Muscle of arm (tissue), 14 donors: ENCODE measurements around the gene CBY1. TPM values are rescaled to one million over a fixed set of nuclear protein-coding genes. Genes with fewer than 3 reads are reported as not detected.
"Not testable (repeated sequence)": the region's sequence is repeated elsewhere in the genome, so short reads cannot be mapped to it uniquely, and the experiment has no call there.

Experiments
- DNase-seq: peaks from one replicate; pipeline ENCODE4 v3.0.0-alpha.2; 2013
- long read RNA-seq, 11 donors: transcript quantifications; one replicate each; lab custom pipeline, GENCODE V29; 2026
- polyA plus RNA-seq, 12 donors: library from polyadenylated mRNA; unstranded; fragments of 120-200 nt; gene quantifications; one replicate each; pipeline ENCODE4 v1.2.1, GENCODE V29; 2013; ENCODE audit not compliant: insufficient read length in 12 of 12

CBY1 gene
- 10 to 100 TPM in 11 of 12 donors, not detected in 1; 28.3 to 41.5 (median 33.2) TPM for polyA plus RNA-seq
- long read RNA-seq, donor 1, transcript CBY1-201 (5 exons, 1,133 nt): major isoform, 15 of 17 reads
- long read RNA-seq, donor 1, partial matches to known transcripts: 0 of 17 reads
- long read RNA-seq, donor 1, other reads (novel, unspliced or antisense): 0 of 17 reads
- long read RNA-seq, donor 2, transcript CBY1-201 (5 exons, 1,133 nt): major isoform, 15 of 20 reads
- long read RNA-seq, donor 2, partial matches to known transcripts: 0 of 20 reads
- long read RNA-seq, donor 2, other reads (novel, unspliced or antisense): 0 of 20 reads
- long read RNA-seq, donor 3, transcript CBY1-201 (5 exons, 1,133 nt): major isoform, 12 of 12 reads
- long read RNA-seq, donor 3, partial matches to known transcripts: 0 of 12 reads
- long read RNA-seq, donor 3, other reads (novel, unspliced or antisense): 0 of 12 reads
- long read RNA-seq, donor 4, transcript CBY1-201 (5 exons, 1,133 nt): major isoform, 5 of 12 reads
- long read RNA-seq, donor 4, partial matches to known transcripts: 6 of 12 reads
- long read RNA-seq, donor 4, other reads (novel, unspliced or antisense): 0 of 12 reads
- long read RNA-seq, donor 5, transcript CBY1-201 (5 exons, 1,133 nt): major isoform, 22 of 25 reads
- long read RNA-seq, donor 5, partial matches to known transcripts: 0 of 25 reads
- long read RNA-seq, donor 5, other reads (novel, unspliced or antisense): 0 of 25 reads
- long read RNA-seq, donor 6, transcript CBY1-201 (5 exons, 1,133 nt): major isoform, 10 of 11 reads
- long read RNA-seq, donor 6, partial matches to known transcripts: 0 of 11 reads
- long read RNA-seq, donor 6, other reads (novel, unspliced or antisense): 0 of 11 reads
- long read RNA-seq, donor 7, transcript CBY1-201 (5 exons, 1,133 nt): major isoform, 5 of 19 reads
- long read RNA-seq, donor 7, partial matches to known transcripts: 13 of 19 reads
- long read RNA-seq, donor 7, other reads (novel, unspliced or antisense): 0 of 19 reads
- long read RNA-seq, donor 8, transcript CBY1-201 (5 exons, 1,133 nt): major isoform, 15 of 30 reads
- long read RNA-seq, donor 8, partial matches to known transcripts: 13 of 30 reads
- long read RNA-seq, donor 8, other reads (novel, unspliced or antisense): 0 of 30 reads
- long read RNA-seq, donor 9, transcript CBY1-201 (5 exons, 1,133 nt): major isoform, 12 of 14 reads
- long read RNA-seq, donor 9, partial matches to known transcripts: 0 of 14 reads
- long read RNA-seq, donor 9, other reads (novel, unspliced or antisense): 0 of 14 reads
- long read RNA-seq, donor 10, transcript CBY1-201 (5 exons, 1,133 nt): major isoform, 12 of 29 reads
- long read RNA-seq, donor 10, partial matches to known transcripts: 13 of 29 reads
- long read RNA-seq, donor 10, other reads (novel, unspliced or antisense): 0 of 29 reads
- long read RNA-seq, donor 11, transcript CBY1-201 (5 exons, 1,133 nt): major isoform, 22 of 25 reads
- long read RNA-seq, donor 11, partial matches to known transcripts: 0 of 25 reads
- long read RNA-seq, donor 11, other reads (novel, unspliced or antisense): 0 of 25 reads

GRCh38 chr22:38656256-38657044, at the start of gene CBY1, which contains the start of gene FAM227A:
Gene CBY1, plus strand, starts transcription at chr22:38656638. Its CDS starts 11,417 bp downstream, at chr22:38668055.
Gene FAM227A, minus strand, starts transcription at chr22:38656392. Its CDS starts 6,224 bp downstream, at chr22:38650168.
- DNase-seq: peak; percentile 94

- no peak for DNase-seq
Observed at GRCh38 chr22:38607680-38608079, 48.8 kb upstream of the CBY1 start.

GRCh38 chr22:38608992-38609750, 47.3 kb upstream of the CBY1 start:
- no peak for DNase-seq

- DNase-seq: no peak
Observed at GRCh38 chr22:38610234-38610633, 46.2 kb upstream of the CBY1 start.

- no peak for DNase-seq
Observed at GRCh38 chr22:38611559-38611958, 44.9 kb upstream of the CBY1 start.

GRCh38 chr22:38612217-38613006, 44.0 kb upstream of the CBY1 start:
- no peak for DNase-seq

GRCh38 chr22:38613588-38613987, 42.9 kb upstream of the CBY1 start:
- DNase-seq: no peak

GRCh38 chr22:38614332-38615063, 41.9 kb upstream of the CBY1 start:
- no peak for DNase-seq

- DNase-seq: not testable (repeated sequence)
Observed at GRCh38 chr22:38615064-38615405, 41.4 kb upstream of the CBY1 start.

GRCh38 chr22:38618258-38618657, 38.2 kb upstream of the CBY1 start:
- DNase-seq: no peak

- DNase-seq: no peak
Observed at GRCh38 chr22:38618682-38619081, 37.8 kb upstream of the CBY1 start.

- DNase-seq: no peak
Observed at GRCh38 chr22:38623351-38623750, 33.1 kb upstream of the CBY1 start.

GRCh38 chr22:38628444-38628843, 28.0 kb upstream of the CBY1 start:
- no peak for DNase-seq

- no peak for DNase-seq
Observed at GRCh38 chr22:38629108-38629507, 27.3 kb upstream of the CBY1 start.

GRCh38 chr22:38631724-38632123, 24.7 kb upstream of the CBY1 start:
- DNase-seq: no peak

- DNase-seq: no peak
Observed at GRCh38 chr22:38632528-38632927, 23.9 kb upstream of the CBY1 start.

- DNase-seq: no peak
Observed at GRCh38 chr22:38638216-38638615, 18.2 kb upstream of the CBY1 start.

GRCh38 chr22:38638728-38639127, 17.7 kb upstream of the CBY1 start:
- DNase-seq: no peak
